Colonic mucosa (tissue), 4 donors: ENCODE data around the gene ARHGAP15. TPM values are rescaled to one million over a fixed set of nuclear protein-coding genes. Genes with fewer than 3 reads are reported as not detected.

Source experiments
- DNase-seq: peaks from one replicate; pipeline ENCODE4 v3.0.0-alpha.2; 2020
- H3K27ac ChIP-seq: fragments of 200-600 bp; one replicate; pipeline ENCODE4 v1.8.0; 2021
- H3K27me3 ChIP-seq: fragments of 200-600 bp; one replicate; pipeline ENCODE4 v1.8.0; 2021
- H3K36me3 ChIP-seq: fragments of 200-600 bp; one replicate; pipeline ENCODE4 v1.8.0; 2021
- H3K4me1 ChIP-seq: fragments of 200-600 bp; one replicate; pipeline ENCODE4 v1.8.0; 2021; ENCODE audit warnings: mild to moderate bottlenecking
- H3K4me3 ChIP-seq: fragments of 200-600 bp; one replicate; pipeline ENCODE4 v1.8.0; 2021
- H3K9ac ChIP-seq, 2 donors: one replicate each; pipeline ENCODE4 v1.7.0; 2013; ENCODE audit warnings: control low read depth in 2 of 2, low read depth in 2 of 2, low read length in 2 of 2
- H3K9me3 ChIP-seq: fragments of 200-600 bp; one replicate; pipeline ENCODE4 v1.8.0; 2021
- intact Hi-C: fragments of 100-400 bp; cut with DNase I; formaldehyde crosslinking; loops from one replicate; pipeline ENCODE4 v1.14.1; 2022
- total RNA-seq, 2 donors: library from RNA; stranded (reverse); fragmentation: NEBNext Ultra II Directional in 1 of 2; extraction: Animal tissue kit (Norgen Biotek cat#: 25700) in 1 of 2; gene quantifications; one replicate each; pipeline ENCODE4 v1.2.1, GENCODE V29; 2021
- TF ChIP-seq, protein P1 (sequence below): fragments of 200-600 bp; IDR thresholded peaks from one replicate; pipeline ENCODE4 v1.8.0; 2022; ENCODE audit warnings: antibody characterized with exemption, mild to moderate bottlenecking
- donor health status: healthy.
- donor health status: DM: no; HTN: no; CAD: no.
- donor health status: DM: no; HTN: no; CAD: no.

The ARHGAP15 gene
- total RNA-seq, 2 donors from 2014 or later: 1.6 to 3.7 TPM

DNA sequence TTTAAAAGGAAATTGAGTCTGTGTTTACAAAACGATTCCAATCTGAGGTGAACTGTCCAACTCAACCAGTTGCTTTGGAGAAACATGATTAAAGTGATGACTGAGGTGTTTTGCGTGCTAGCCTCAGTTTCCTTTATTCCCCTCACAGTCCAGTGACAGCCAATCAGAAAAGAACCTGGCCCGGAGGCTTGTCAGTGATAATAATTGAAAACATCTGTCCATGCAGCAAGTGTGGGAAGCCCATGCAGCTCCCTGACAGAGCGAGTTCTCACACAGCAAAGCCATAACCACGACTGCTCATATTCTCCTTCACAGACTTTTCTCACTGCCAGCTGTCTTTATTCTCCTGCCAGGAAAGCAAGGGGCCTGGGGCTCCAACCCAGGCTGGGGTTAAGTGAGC, 613.4 kb downstream of the ARHGAP15 start:
- Histone ChIP-seq H3K27me3 (no peaks in the 10 kb centered on the region), H3K9me3 (no peaks in the 10 kb centered on the region), H3K36me3 (no peaks in the 10 kb centered on the region), H3K9ac (no peak overlapping the region), H3K4me3 (no peak overlapping the region), H3K4me1 (no peaks in the 10 kb centered on the region), H3K27ac (no peak overlapping the region)
- no peak for DNase-seq
- TF ChIP-seq, protein P1, sequence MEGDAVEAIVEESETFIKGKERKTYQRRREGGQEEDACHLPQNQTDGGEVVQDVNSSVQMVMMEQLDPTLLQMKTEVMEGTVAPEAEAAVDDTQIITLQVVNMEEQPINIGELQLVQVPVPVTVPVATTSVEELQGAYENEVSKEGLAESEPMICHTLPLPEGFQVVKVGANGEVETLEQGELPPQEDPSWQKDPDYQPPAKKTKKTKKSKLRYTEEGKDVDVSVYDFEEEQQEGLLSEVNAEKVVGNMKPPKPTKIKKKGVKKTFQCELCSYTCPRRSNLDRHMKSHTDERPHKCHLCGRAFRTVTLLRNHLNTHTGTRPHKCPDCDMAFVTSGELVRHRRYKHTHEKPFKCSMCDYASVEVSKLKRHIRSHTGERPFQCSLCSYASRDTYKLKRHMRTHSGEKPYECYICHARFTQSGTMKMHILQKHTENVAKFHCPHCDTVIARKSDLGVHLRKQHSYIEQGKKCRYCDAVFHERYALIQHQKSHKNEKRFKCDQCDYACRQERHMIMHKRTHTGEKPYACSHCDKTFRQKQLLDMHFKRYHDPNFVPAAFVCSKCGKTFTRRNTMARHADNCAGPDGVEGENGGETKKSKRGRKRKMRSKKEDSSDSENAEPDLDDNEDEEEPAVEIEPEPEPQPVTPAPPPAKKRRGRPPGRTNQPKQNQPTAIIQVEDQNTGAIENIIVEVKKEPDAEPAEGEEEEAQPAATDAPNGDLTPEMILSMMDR: no peak
- intact Hi-C loops: no loop called here

DNA sequence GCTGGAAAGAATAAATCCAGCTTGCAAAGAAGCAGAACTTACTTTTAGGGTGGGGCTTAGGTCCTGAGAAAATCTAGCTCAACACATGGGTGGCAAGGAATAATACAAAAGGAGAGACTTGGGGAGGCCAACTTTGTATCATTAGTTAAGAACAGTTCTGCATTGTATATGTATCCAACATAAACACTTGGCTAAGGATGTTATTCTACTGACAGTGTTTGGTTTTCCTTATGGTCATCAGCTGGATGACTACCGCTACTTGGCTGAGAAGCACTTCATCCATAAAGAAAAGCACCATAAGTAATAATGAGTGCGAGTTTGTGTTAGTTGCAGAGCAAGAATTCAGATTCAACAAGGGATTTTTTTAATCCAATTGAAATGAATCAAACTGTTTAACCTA, 614.9 kb downstream of the ARHGAP15 start:
- intact Hi-C loops: no loop called here
- no peak overlapping the region for H3K27ac ChIP-seq
- no peaks in the 10 kb centered on the region for H3K27me3 ChIP-seq
- H3K9me3 ChIP-seq: no peaks in the 10 kb centered on the region
- no peak for DNase-seq
- no peaks in the 10 kb centered on the region for H3K36me3 ChIP-seq
- TF ChIP-seq, protein P1: no peak
- no peak overlapping the region for H3K9ac ChIP-seq
- no peaks in the 10 kb centered on the region for H3K4me1 ChIP-seq
- H3K4me3 ChIP-seq: no peak overlapping the region

DNA sequence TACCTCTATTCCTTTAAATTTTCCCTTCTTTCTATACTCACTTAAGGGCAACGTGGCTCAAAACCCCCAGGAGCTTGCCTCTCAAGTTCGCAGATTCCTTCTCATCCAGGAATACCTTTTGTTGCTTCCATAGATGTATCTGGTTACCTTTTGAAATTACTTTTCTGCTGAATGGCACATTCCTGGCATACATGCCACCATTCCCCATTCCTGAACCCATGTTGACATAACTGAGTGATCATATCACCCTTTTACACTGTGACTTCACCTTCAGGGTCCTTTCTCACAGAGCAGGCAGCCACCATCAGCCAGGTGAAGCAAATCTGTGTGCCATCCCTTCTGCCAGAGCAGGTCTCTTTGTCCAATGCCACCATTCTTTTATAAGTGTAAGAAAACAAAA, 615.8 kb downstream of the ARHGAP15 start:
- Histone ChIP-seq H3K9ac (no peak overlapping the region), H3K27ac (no peak overlapping the region), H3K36me3 (no peaks in the 10 kb centered on the region), H3K4me3 (no peak overlapping the region), H3K27me3 (no peaks in the 10 kb centered on the region), H3K9me3 (no peaks in the 10 kb centered on the region), H3K4me1 (no peaks in the 10 kb centered on the region)
- intact Hi-C loops: no loop called here
- TF ChIP-seq, protein P1: no peak
- no peak for DNase-seq

DNA sequence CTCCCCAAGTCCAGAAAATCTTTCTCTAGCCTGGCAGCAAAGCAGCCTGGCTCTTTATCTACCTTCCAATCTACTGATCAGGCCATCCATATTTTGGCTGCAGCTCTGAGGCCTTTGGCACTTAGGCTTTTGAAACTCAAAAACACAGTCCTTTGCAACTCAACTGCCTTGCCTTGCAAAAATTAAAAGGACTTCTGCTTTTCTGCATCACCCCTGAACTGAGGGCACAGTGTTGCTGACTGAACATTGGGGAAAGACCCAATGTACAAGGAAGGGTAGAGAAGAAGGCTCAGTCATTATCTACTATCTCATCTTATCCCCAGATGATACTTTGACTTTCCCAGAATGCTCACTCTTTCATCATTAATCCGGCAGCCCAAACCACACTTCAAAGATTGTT, 625.5 kb downstream of the ARHGAP15 start:
- Histone ChIP-seq H3K36me3 (no peaks in the 10 kb centered on the region), H3K27ac (no peak overlapping the region), H3K9me3 (no peaks in the 10 kb centered on the region), H3K4me1 (no peaks in the 10 kb centered on the region), H3K9ac (no peak overlapping the region), H3K27me3 (no peaks in the 10 kb centered on the region), H3K4me3 (no peak overlapping the region)
- no peak for DNase-seq
- TF ChIP-seq, protein P1: no peak
- intact Hi-C loops: no loop called here

DNA sequence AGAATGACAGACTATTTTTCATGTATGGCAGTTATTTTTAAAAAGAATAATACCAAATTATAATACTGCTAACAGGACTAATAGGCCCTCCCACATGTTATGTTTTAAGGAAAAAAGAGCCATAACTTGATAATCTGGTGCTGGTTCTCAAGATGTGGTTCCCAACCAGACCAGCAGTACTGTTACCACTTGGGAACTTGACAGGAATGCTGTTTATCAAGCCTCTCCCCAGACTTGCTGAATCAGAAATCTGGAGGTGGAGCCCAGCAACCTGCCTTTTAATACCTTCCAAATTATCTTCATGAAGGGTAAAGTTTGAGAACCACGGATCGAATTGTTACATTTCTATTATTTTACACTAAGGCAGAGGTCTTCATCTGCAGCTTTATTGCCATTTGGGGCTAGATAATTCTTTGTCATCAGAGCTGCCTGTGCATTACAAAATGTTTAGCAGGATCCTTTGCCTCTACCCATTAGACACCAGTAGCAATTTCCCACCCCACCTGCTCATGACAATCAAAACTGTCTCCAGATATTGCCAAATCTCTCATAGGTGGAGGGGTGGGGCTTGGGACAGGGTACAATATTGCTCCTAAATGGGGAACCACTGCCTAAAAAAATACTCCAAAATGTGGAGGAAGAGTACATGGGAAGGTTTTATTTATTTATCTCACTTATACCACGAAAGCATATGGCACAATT, 629.6 kb downstream of the ARHGAP15 start:
- TF ChIP-seq, protein P1: no peak
- intact Hi-C loops: no loop called here
- no peaks in the 10 kb centered on the region for H3K27me3 ChIP-seq

More for the DNA sequence above, 629.6 kb downstream of the ARHGAP15 start:
- no peak for DNase-seq
- H3K27ac ChIP-seq: no peak overlapping the region
- no peak overlapping the region for H3K4me3 ChIP-seq
- H3K36me3 ChIP-seq: no peaks in the 10 kb centered on the region
- no peaks in the 10 kb centered on the region for H3K9me3 ChIP-seq
- H3K4me1 ChIP-seq: no peaks in the 10 kb centered on the region
- no peak overlapping the region for H3K9ac ChIP-seq
